GM19099 (cell line): ENCODE measurements around the gene RASGRF2.

Experiments
- POLR2A ChIP-seq: IDR thresholded peaks from 3 replicates; pipeline ENCODE4 v1.6.1; 2011; ENCODE audit warnings: low read depth; ENCODE audit not compliant: insufficient read length; ENCODE audit errors: extremely low read depth

RASGRF2 gene

DNA sequence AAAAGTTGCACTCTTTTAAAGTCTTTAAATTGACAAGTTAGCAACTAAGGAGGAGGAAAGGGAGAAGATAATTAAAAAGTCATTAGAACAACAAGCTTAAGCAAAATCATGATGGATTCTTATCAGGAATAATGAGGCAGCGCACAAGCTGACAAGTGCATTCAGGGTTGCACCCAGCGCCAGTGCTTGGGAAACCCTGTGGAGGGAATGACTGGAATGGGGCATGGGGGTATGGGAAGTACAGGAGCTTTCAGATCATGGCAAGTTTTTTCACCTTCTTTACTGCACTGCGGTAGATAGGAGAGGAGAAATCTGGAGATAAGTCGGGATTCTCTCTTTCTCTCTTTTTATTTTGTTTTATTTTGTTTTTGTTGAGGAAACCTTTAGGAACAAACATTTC, 155.1 kb downstream of the RASGRF2 start:
- no peak for TF ChIP-seq POLR2A

DNA sequence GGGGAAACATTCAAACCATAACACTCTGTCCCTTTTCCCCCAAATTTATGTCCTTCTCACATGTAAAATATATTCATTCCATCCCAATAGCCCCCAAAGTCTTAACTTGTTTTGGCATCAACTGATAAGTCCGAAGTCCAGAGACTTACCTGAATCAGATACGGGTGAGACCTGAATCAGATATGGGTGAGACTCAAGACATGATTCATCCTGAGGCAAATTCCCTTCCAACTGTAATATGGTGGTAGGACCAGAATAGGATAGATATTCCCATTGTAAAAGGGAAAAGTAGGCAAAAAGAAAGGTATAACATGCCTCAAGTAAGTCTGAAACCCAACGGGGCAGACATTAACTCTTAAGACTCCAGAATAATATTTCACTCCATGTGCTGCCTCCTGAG, 157.4 kb downstream of the RASGRF2 start:
- no peak for TF ChIP-seq POLR2A

DNA sequence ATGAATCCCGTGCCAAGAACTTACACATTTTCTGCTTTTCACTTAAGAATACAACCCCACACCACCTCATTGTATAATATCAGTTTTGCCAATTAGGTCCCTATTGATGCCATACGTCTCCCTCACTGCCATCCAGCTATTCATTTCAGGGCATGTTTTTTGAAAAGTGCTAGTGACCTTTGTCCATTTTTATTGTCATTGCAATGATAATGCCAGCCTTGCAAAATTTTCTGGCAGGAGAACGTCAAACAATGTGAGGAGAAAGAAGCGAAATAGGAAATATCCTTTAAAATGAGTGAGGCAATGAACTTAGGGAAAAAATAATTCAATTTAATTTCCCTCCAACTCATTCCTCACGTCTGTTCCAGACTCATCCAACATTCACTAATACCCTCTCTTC, 161.1 kb downstream of the RASGRF2 start:
- no peak for TF ChIP-seq POLR2A

DNA sequence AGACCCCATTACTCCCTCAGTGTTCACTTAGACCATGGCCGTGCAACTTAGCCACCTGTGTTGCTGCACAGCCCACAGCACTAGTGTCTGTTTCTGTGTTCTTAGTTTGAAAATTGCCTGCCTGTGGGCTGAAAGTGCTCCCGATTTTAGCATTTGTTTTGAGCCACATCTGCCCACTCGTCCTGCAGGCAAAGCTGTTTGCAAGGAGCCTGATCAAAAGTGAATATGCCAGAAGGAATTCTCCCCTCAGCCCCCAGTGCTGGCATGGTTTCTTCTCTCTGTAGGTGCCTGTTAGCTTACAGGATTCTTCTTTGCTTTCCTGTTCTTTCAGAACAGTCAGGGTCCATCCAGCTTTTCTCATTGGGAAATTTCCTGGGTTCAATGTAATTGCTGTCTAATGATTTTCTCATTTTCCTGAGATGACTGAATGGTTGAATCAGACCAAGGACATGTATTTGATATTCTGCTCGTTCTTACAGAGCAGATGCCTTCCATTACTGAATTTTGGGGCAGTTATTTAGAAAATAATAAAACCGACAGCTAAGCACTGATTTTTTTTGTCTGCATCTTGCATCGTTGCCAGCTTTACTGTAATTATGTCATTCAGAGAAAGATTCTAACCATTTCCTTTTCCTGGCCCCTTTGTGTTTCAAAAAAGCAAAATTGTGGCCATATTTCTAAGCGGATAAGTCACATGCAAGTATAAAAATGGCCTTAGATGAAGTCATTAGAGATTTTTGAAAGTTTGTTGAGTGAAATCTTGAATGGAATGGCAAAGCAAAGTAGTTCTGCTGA, 161.9 kb downstream of the RASGRF2 start:
- TF ChIP-seq POLR2A: no peak

DNA sequence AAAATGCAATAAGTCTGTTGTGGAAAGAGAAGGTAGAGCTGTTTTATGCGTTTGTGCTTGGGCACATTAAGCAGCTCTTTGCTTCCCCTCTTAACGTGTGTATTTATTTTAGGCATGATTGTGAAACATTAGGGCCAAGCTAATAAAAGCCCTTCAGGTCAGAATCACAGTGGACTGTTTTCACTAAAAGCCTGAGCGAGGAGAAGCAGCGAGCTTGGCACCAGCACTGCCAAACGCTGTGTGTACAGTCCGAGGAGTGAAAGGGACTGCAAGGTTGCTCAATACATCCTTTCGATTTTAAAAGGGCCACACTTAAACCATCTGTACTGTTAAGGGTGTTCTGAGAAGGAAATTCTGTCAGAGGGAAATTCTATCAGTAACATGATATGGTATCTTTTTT, 165.8 kb downstream of the RASGRF2 start:
- no peak for TF ChIP-seq POLR2A

DNA sequence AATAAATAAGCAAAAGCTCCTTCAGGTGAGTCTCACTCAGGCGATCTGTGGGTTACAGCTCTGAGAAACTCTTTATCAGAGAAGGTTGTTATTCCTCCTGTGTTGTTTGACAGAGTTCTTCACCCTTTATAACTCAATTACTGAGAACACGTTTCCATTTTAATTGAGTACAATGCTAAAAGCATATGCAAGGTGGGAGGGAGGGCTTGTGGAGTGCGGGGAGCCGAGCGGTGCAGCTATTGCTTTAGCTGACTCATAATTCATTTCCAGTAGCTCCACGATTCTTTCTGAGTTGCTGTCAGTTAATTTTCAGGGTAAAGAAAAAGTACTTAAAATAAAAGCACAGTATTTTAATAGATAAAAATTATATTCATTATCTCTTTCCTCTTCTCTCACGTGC, 168.3 kb downstream of the RASGRF2 start:
- no peak for TF ChIP-seq POLR2A

DNA sequence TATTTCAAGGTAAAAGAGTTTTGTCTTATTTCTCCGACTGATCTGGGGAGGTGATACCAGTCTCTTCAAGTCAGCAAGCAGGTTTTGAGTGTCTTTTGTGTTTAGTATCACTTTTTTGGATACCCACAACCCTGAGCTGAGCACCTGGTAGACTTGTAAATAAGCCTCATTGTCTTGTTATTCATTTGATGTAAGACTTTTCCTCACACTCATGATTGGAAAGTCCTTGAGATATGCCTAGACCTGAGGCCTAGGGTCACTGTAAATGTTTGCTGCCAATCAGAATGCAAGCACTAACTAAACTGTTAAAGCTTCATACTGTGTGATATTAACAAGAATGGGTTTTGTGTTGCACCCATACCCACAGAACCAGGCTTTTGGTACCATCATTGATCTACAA, 172.2 kb downstream of the RASGRF2 start:
- no peak for TF ChIP-seq POLR2A

DNA sequence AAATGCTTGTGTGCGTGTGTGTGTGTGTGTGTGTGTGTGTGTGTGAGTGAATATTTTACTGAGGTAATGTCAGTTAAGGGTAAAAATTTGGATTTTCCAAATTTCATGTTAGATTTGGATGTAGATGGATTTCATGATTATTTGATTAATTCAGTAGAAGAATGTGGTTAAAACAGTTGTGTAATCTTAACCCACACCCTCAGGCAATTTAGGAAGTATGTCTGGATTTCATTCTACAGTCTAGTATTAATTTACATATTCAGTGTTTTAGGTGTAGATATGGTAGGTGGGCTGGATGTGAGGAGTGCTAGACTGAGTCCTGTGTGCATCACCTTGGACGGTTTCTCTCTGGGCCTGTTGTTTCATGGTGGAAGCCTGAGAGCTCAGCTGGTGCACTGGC, 173.9 kb downstream of the RASGRF2 start:
- no peak for TF ChIP-seq POLR2A

DNA sequence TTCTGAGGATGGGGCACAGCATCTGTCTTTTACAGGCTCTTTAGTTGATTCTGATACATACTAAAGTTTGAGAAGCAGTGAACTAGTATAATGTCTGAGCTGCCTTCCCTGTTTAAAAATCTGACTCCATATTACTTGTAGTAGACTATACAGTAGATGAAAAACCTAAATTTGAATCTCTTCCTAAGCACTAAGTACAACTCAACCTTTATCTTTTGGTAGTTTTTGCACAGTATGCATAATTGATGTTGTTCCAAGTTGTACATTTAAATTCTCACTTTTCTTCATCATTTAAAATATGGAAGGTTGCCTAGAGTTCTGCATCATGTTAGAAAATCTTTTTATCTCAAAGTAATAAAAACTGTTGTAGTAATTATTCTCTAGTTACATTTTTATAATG, 174.4 kb downstream of the RASGRF2 start:
- TF ChIP-seq POLR2A: no peak

DNA sequence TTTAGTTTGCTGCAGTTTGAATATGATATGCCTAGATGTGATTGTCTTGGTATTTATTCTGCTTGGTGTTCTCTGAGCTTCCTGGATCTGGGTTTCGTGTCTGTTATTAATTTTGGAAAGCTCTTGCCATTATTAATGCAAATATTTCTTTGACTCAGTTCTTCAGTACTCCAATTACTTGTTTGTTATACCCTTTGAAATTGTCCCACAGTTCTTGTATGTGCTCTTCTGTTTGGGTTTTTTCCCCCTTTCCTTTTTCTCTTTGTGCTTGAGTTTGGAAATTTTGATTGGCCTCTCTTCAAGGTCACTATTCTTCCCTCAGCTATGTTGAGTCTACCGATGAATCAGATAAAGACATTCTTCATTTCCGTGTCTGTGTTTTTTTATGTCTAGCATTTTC, 176.4 kb downstream of the RASGRF2 start:
- no peak for TF ChIP-seq POLR2A

DNA sequence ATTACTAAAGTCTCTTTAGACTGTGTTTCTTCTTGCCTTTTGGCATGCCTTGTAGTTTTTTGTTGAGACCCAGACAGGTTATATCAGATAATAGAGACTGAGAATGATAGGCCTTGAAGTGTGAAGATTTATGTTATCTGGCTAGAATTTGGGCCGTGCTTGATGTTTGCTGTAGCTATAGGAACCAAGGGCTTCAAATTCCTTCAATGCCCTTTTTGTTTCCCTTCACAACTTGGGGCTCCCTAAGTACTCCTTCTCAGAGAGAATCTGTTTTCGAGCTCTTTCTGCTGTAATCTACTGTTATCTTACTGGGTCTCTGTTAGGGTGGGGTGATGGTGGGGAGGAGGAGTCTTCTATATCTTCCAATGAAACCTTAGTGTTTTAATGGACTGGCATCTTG, 177.7 kb downstream of the RASGRF2 start:
- TF ChIP-seq POLR2A: no peak

DNA sequence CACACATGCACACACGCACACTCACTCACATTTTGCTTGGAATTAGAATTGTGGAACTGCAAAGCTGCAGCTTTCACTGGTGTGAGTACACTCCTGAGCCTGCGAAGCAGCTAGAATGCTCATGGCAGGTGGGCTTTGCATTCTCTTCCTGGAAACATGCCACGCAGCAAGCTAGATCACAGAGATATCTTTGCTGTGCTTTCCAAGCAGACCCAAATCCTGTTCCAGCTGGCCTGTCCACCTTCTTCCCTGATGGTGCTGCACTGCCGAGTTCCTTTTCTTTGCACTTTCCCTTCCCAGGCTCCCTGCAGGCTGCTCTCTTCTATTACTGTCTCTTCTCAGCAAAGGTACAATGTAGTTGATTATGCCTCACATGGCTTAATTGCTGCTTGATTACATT, 180.3 kb downstream of the RASGRF2 start:
- TF ChIP-seq POLR2A: no peak

DNA sequence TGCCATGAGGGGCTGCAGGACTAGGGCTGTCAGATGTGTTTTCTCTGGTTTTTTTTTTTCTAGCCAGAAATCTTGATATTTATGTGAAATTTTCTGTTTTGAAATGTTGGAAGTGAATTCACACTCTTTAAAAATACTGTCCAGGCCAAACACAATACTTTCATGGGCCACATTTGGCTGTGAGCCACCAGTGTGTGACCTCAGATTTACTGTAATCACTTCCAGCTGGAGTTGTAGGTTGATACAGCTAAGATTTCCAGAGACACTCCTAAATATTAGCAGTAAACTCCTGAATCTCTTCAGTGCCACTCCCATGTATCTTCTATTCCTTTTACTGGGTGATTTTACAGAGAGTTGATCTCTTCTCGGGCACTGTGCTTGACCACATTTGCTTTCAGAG, 180.8 kb downstream of the RASGRF2 start:
- no peak for TF ChIP-seq POLR2A

DNA sequence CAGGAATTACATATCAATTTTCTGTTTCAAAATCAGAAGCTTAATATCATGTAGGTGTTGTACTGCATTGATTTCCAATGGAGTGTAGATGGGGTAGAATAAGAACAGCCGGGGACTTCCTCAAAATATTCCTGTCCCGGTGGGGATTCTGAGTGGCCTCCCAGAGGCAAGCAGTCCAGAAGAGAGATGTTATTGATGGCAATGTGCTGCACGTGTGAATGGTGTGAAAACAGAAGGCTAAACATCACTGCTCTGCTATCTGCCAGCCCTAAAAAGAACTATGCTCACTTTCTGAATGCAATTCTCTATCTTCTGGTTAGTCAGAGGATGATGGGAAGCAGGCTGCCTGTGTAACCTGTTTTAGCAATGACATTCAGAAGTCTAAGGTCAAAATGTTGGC, 181.9 kb downstream of the RASGRF2 start:
- no peak for TF ChIP-seq POLR2A

DNA sequence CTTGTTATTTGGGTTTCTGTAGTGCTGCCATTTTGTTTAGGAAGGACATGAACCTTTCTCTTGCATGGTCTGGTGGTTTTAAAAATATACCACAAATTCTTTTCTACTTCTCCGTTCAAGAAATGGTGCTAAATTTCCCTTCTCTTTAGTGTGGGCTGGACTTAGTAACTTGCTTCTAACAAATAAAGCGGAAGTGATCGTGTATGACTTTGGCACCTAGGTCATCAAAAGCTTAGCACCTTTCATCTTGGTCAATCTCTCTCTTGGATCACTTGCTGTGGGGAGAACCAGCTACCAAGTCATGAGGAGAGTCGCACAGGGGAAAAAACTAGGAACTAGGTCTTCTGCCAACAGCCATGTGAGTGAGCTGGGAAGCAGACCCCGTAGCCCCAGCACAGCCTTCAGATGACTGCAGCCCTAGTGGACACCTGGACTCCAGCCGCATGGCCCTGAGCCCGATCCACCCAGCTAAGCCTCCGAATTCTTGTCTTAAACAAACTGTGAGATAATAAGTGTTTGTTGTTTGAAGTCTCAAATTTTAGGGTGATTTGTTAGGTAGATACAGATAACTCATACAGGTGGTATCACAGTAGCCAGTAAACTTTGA, 185.3 kb downstream of the RASGRF2 start:
- no peak for TF ChIP-seq POLR2A

DNA sequence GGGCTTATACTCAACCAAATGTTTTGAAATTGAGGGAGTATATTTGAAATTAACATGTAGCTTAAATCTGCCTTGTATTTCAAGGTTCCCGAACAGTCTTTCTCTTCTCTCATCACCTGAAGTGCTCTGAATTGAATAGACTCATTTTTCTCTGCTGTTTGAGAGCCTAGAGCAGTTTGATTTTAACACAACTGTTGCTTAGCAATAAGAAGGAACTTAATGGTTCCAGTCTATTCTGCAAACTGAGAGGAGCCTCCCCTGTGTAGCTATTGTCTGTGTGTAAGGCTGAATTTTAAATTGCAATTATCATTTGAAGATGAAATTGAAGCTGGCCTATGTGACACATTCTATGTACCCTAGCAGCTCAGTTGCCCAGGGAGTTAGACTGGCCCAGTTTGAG, 185.9 kb downstream of the RASGRF2 start:
- no peak for TF ChIP-seq POLR2A
